GM23248 (cell line): ENCODE data around the gene FILIP1L.

Experiments
- EZH2 ChIP-seq: fragments of 200-600 bp; sonication (generic); IDR thresholded peaks from 2 replicates; pipeline ENCODE4 v1.6.1; 2018; ENCODE audit warnings: antibody characterized with exemption, mild to moderate bottlenecking; ENCODE audit not compliant: insufficient read depth, poor library complexity, severe bottlenecking
- EZH2phosphoT487 ChIP-seq: fragments of 200-600 bp; sonication (generic); IDR thresholded peaks from 2 replicates; pipeline ENCODE4 v1.6.1; 2018; ENCODE audit warnings: antibody characterized with exemption, moderate library complexity, mild to moderate bottlenecking, low read depth; ENCODE audit not compliant: insufficient read depth

DNA sequence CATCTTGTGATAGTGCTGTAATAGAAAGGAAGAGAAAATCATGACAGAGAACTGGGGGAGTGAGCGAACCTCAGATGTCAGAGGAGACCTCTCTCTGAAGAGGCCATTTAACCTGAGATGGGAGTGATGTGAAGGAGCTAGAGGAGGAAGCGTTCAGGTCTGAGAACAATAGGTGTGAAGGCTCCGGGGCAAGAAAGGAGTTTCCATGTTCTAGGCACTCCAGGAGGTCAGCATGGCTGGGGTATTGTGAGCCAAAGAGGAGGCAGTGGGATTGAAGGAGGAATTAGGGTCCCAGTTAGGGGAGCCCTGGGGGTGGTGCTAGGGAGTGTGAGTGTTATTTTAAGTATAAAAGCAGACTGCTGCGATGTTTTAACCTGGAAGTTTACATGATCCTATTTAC lies 8.8 kb upstream of the FILIP1L start:
- TF ChIP-seq EZH2phosphoT487 = no peak
- no peak for TF ChIP-seq EZH2
